Astrocyte (in vitro differentiated cells and primary cell): ENCODE data around the gene GPAT3. TPM values are rescaled to one million over a fixed set of nuclear protein-coding genes. Genes with fewer than 3 reads are reported as not detected.

Experiments used
- DNase-seq: peaks from one replicate; pipeline ENCODE4 v3.0.0-alpha.2; 2010; ENCODE audit warnings: low read depth
- FAIRE-seq: peaks from 2 replicates; lab custom pipeline; 2011; peaks lifted over from hg19 to GRCh38; lab: Jason Lieb, UNC
- H2AFZ ChIP-seq: 2 replicates; pipeline ENCODE4 v1.6.0; 2012; ENCODE audit warnings: low read depth, low read length, inconsistent platforms
- H3K27ac ChIP-seq: 2 replicates; pipeline ENCODE4 v1.5.1; 2011; ENCODE audit warnings: low read depth, low read length, inconsistent platforms
- H3K27me3 ChIP-seq: 2 replicates; pipeline ENCODE4 v1.6.0; 2011; ENCODE audit warnings: low read length, inconsistent platforms; ENCODE audit not compliant: insufficient read depth
- H3K36me3 ChIP-seq: 2 replicates; pipeline ENCODE4 v1.5.1; 2011; ENCODE audit warnings: low read length, inconsistent platforms; ENCODE audit not compliant: insufficient read depth
- H3K4me1 ChIP-seq: 2 replicates; pipeline ENCODE4 v1.5.1; 2011; ENCODE audit warnings: low read length, inconsistent platforms; ENCODE audit not compliant: insufficient read depth
- H3K4me2 ChIP-seq: 2 replicates; pipeline ENCODE4 v1.6.0; 2012; ENCODE audit warnings: low read length, inconsistent platforms
- H3K4me3 ChIP-seq: 2 replicates; pipeline ENCODE4 v1.5.1; 2011; ENCODE audit warnings: low read depth, mild to moderate bottlenecking, low read length, inconsistent platforms; ENCODE audit not compliant: insufficient read depth
- H3K79me2 ChIP-seq: 2 replicates; pipeline ENCODE4 v1.6.0; 2012; ENCODE audit warnings: mild to moderate bottlenecking, low read length, inconsistent platforms; ENCODE audit not compliant: insufficient read depth
- H3K9ac ChIP-seq: 2 replicates; pipeline ENCODE4 v1.6.0; 2012; ENCODE audit warnings: mild to moderate bottlenecking, low read length, inconsistent platforms
- H3K9me3 ChIP-seq: 2 replicates; pipeline ENCODE4 v1.5.1; 2012; ENCODE audit warnings: low read depth, mild to moderate bottlenecking, low read length, inconsistent platforms; ENCODE audit not compliant: insufficient read depth
- H4K20me1 ChIP-seq: 2 replicates; pipeline ENCODE4 v1.6.0; 2012; ENCODE audit warnings: low read length, inconsistent platforms; ENCODE audit not compliant: insufficient read depth
- H3K27ac Mint-ChIP-seq: one replicate; pipeline ENCODE4 v1.8.0; 2021; ENCODE audit warnings: mild to moderate bottlenecking, mixed read lengths; ENCODE audit not compliant: unreplicated experiment
- H3K27me3 Mint-ChIP-seq: one replicate; pipeline ENCODE4 v1.8.0; 2021; ENCODE audit warnings: low read depth, mixed read lengths; ENCODE audit not compliant: unreplicated experiment
- H3K36me3 Mint-ChIP-seq: one replicate; pipeline ENCODE4 v1.8.0; 2021; ENCODE audit warnings: low read depth, mixed read lengths; ENCODE audit not compliant: unreplicated experiment
- H3K4me1 Mint-ChIP-seq: one replicate; pipeline ENCODE4 v1.8.0; 2021; ENCODE audit warnings: low read depth, mixed read lengths; ENCODE audit not compliant: unreplicated experiment
- H3K4me3 Mint-ChIP-seq: one replicate; pipeline ENCODE4 v1.8.0; 2021; ENCODE audit warnings: mild to moderate bottlenecking, moderate library complexity, mixed read lengths; ENCODE audit not compliant: unreplicated experiment
- H3K9me3 Mint-ChIP-seq: one replicate; pipeline ENCODE4 v1.8.0; 2021; ENCODE audit warnings: mild to moderate bottlenecking, mixed read lengths; ENCODE audit not compliant: unreplicated experiment
- EZH2 ChIP-seq: IDR thresholded peaks from 2 replicates; pipeline ENCODE4 v1.6.1; 2012; ENCODE audit warnings: mild to moderate bottlenecking, low read length, inconsistent platforms; ENCODE audit not compliant: insufficient read depth
- total RNA-seq: library from RNA; stranded (reverse); gene quantifications from 2 replicates; pipeline ENCODE4 v1.2.1, GENCODE V29; 2021
- TF ChIP-seq, protein P1 (sequence below): IDR thresholded peaks from 2 replicates; pipeline ENCODE4 v1.5.1; 2011; ENCODE audit warnings: low read depth, mild to moderate bottlenecking, inconsistent platforms, low read length, moderate library complexity; ENCODE audit not compliant: insufficient read depth

GPAT3 gene
- total RNA-seq, 1 donor from 2014 or later: 0.39 TPM

DNA sequence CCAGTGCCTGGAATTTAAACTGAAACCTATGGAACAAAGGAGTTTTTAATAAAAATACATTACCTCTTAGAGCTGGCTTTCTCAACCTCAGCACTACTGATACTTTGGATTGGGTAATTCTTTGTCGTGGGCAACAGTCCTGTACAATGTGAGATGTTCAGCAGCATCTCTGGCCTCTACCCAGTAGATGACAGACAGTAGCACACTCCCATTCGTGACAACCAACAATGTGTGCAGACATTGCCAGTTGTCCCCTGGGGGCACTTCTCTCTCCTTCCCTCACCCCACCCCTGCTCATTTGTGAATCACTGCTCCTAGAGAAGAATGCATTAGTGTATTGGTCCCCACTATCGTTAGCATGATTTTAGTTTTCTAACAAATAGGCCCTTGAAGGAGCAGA is 16.2 kb downstream of the GPAT3 start:
- Histone ChIP-seq H3K4me2 (peak overlapping the region; percentile 37), H3K27ac (peak overlapping the region; percentile 58), H3K9me3 (no peaks in the 10 kb centered on the region), H3K9ac (peak overlapping the region; percentile 31), H3K4me1 (peaks cover 25% of the 10 kb centered on the region), H3K79me2 (no peaks in the 10 kb centered on the region), H3K4me3 (no peak overlapping the region), H3K27me3 (no peaks in the 10 kb centered on the region), H2AFZ (no peak overlapping the region), H4K20me1 (no peaks in the 10 kb centered on the region), H3K36me3 (no peaks in the 10 kb centered on the region)
- H3K27me3 Mint-ChIP-seq: no peaks in the 10 kb centered on the region
- no peak overlapping the region for H3K27ac Mint-ChIP-seq
- no peak overlapping the region for H3K4me3 Mint-ChIP-seq
- peaks cover 13% of the 10 kb centered on the region for H3K4me1 Mint-ChIP-seq
- no peak for DNase-seq
- no peak for FAIRE-seq
- no peaks in the 10 kb centered on the region for H3K36me3 Mint-ChIP-seq
- no peaks in the 10 kb centered on the region for H3K9me3 Mint-ChIP-seq
- TF ChIP-seq, protein P1, sequence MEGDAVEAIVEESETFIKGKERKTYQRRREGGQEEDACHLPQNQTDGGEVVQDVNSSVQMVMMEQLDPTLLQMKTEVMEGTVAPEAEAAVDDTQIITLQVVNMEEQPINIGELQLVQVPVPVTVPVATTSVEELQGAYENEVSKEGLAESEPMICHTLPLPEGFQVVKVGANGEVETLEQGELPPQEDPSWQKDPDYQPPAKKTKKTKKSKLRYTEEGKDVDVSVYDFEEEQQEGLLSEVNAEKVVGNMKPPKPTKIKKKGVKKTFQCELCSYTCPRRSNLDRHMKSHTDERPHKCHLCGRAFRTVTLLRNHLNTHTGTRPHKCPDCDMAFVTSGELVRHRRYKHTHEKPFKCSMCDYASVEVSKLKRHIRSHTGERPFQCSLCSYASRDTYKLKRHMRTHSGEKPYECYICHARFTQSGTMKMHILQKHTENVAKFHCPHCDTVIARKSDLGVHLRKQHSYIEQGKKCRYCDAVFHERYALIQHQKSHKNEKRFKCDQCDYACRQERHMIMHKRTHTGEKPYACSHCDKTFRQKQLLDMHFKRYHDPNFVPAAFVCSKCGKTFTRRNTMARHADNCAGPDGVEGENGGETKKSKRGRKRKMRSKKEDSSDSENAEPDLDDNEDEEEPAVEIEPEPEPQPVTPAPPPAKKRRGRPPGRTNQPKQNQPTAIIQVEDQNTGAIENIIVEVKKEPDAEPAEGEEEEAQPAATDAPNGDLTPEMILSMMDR: no peak
- no peak for TF ChIP-seq EZH2

DNA sequence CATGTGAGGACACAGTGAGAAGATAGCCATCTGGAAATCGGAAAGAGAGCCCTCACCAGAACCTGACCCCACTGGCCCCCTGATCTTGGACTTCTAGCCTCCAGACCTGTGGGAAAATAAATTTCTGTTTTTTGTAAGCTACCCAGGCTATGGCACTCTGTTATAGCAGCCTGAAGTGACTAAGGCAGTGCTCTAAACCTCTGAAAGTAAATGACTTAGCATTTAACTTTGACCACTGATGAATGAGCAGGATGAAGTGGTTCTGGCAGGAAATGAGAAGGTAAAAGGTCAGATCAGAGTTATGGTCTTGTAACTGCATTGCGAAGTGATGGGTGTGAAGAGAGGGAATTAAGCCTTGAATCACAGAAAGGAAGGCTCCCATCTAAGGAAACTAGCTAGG is 17.0 kb downstream of the GPAT3 start:
- H2AFZ ChIP-seq: no peak overlapping the region
- H3K4me2 ChIP-seq: peak overlapping the region; percentile 37
- Mint-ChIP-seq H3K4me3 (no peak overlapping the region), H3K27me3 (no peaks in the 10 kb centered on the region), H3K36me3 (no peaks in the 10 kb centered on the region), H3K27ac (no peak overlapping the region), H3K9me3 (no peaks in the 10 kb centered on the region), H3K4me1 (peaks cover 13% of the 10 kb centered on the region)
- peak overlapping the region; percentile 31 for H3K9ac ChIP-seq
- no peaks in the 10 kb centered on the region for H3K36me3 ChIP-seq
- H3K4me3 ChIP-seq: no peak overlapping the region
- no peaks in the 10 kb centered on the region for H4K20me1 ChIP-seq
- H3K27me3 ChIP-seq: no peaks in the 10 kb centered on the region
- peaks cover 25% of the 10 kb centered on the region for H3K4me1 ChIP-seq
- DNase-seq (peak; percentile 89), FAIRE-seq (no peak)
- H3K27ac ChIP-seq: peak overlapping the region; percentile 58
- TF ChIP-seq, protein P1: no peak
- no peak for TF ChIP-seq EZH2
- no peaks in the 10 kb centered on the region for H3K79me2 ChIP-seq
- no peaks in the 10 kb centered on the region for H3K9me3 ChIP-seq

DNA sequence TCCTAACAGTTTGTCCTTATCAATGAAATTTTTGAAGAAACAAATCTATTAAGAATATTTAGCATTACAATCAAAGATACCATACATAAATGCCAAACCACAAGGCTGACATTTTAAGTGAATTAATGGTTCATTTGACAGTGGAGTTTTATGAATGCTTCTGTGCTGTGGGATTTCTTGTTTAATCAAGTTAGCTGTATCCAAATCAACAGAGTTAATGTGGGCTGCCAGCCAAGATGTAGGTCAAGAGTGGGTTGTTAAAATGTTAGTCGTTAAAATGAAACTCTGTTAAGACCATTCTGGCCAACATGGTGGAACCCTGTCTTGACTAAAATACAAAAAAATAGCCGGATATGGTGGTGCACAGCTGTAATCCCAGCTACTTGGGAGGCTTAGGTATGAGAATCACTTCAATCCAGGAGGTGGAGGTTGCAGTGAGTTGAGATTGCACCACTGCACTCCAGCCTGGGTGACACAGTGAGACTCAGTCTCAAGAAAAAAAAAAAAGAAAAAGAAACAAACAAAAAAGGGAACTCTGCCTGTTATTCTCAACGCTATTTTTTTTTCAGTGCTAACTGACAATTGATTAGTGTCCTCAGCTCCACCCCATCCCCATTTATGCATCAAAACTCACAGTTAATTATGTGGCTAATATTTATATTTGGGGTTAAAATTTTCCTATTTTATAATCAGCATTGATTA is 20.2 kb downstream of the GPAT3 start:
- no peak for TF ChIP-seq EZH2
- TF ChIP-seq, protein P1: no peak
- no peaks in the 10 kb centered on the region for H3K79me2 ChIP-seq
- no peaks in the 10 kb centered on the region for H3K36me3 Mint-ChIP-seq
- no peak overlapping the region for H3K4me3 ChIP-seq
- DNase-seq (peak; percentile 60), FAIRE-seq (no peak)
- no peak overlapping the region for H3K27ac ChIP-seq
- peaks cover 21% of the 10 kb centered on the region for H3K4me1 ChIP-seq
- H3K9ac ChIP-seq: no peak overlapping the region
- H3K4me1 Mint-ChIP-seq: peaks cover 21% of the 10 kb centered on the region
- H3K4me3 Mint-ChIP-seq: no peak overlapping the region
- no peak overlapping the region for H3K27ac Mint-ChIP-seq
- H4K20me1 ChIP-seq: no peaks in the 10 kb centered on the region
- H2AFZ ChIP-seq: no peak overlapping the region
- H3K9me3 ChIP-seq: no peaks in the 10 kb centered on the region
- H3K36me3 ChIP-seq: no peaks in the 10 kb centered on the region
- H3K27me3 Mint-ChIP-seq: no peaks in the 10 kb centered on the region
- H3K27me3 ChIP-seq: no peaks in the 10 kb centered on the region
- no peaks in the 10 kb centered on the region for H3K9me3 Mint-ChIP-seq
- no peak overlapping the region for H3K4me2 ChIP-seq
